HL-60 (cell line): Measurements from ENCODE around the gene IGHMBP2.
"Not testable (repeated sequence)": the region's sequence is repeated elsewhere in the genome, so short reads cannot be mapped to it uniquely, and the experiment has no call there.

Experiments used
- DNase-seq, 2 experiments: peaks; one replicate each; pipeline ENCODE4 v3.0.0-alpha.2; 2010 to 2020; ENCODE audit warnings: low read depth in 1 of 2, low spot score in 1 of 2
- H3K27ac ChIP-seq: fragments of 250-450 bp; sonication (Bioruptor Pico); replicated peaks from 2 replicates; pipeline ENCODE4 v1.5.1; 2020; ENCODE audit warnings: mild to moderate bottlenecking, moderate library complexity
- H3K27me3 ChIP-seq: fragments of 250-450 bp; sonication (Bioruptor Pico); 2 replicates; pipeline ENCODE4 v1.5.1; 2021; ENCODE audit warnings: mild to moderate bottlenecking, moderate library complexity; ENCODE audit not compliant: insufficient read depth, poor library complexity, severe bottlenecking
- H3K4me3 ChIP-seq: replicated peaks from 2 replicates; pipeline ENCODE4 v1.5.1; 2011; ENCODE audit warnings: mild to moderate bottlenecking, control low read depth, low read length; ENCODE audit not compliant: insufficient read depth
- CTCF ChIP-seq: IDR thresholded peaks from one replicate; pipeline ENCODE4 v1.5.1; 2011; ENCODE audit warnings: low read length, control low read depth, inconsistent platforms; ENCODE audit not compliant: insufficient read depth
- GABPA ChIP-seq: IDR thresholded peaks from 2 replicates; pipeline ENCODE4 v1.6.1; 2012; ENCODE audit warnings: low read depth
- POLR2AphosphoS5 ChIP-seq: IDR thresholded peaks from 2 replicates; pipeline ENCODE4 v1.6.1; 2012; ENCODE audit warnings: low read depth
- REST ChIP-seq: IDR thresholded peaks from 2 replicates; pipeline ENCODE4 v1.6.1; 2012; ENCODE audit warnings: low read depth; ENCODE audit not compliant: insufficient replicate concordance
- SPI1 ChIP-seq: IDR thresholded peaks from 2 replicates; pipeline ENCODE4 v1.6.1; 2012; ENCODE audit warnings: low read depth, mild to moderate bottlenecking, borderline replicate concordance

The IGHMBP2 gene

GRCh38 chr11:68968306-68969250, 64.9 kb downstream of the IGHMBP2 start:
- DNase-seq = no peak
- H3K4me3 ChIP-seq = no peak overlapping the region
- no peak overlapping the region for H3K27ac ChIP-seq
- no peaks in the 10 kb centered on the region for H3K27me3 ChIP-seq
- TF ChIP-seq POLR2AphosphoS5 = no peak
- TF ChIP-seq CTCF = no peak
- no peak for TF ChIP-seq SPI1
- no peak for TF ChIP-seq GABPA
- no peak for TF ChIP-seq REST

GRCh38 chr11:68969386-68969785, 65.7 kb downstream of the IGHMBP2 start:
- Histone ChIP-seq H3K27ac (no peak overlapping the region), H3K27me3 (no peaks in the 10 kb centered on the region), H3K4me3 (no peak overlapping the region)
- no peak for TF ChIP-seq GABPA
- DNase-seq = no peak

GRCh38 chr11:68970921-68971636, 67.4 kb downstream of the IGHMBP2 start:
- no peak overlapping the region for H3K4me3 ChIP-seq
- H3K27me3 ChIP-seq = no peaks in the 10 kb centered on the region
- TF ChIP-seq REST (no peak), SPI1 (no peak), CTCF (no peak), GABPA (no peak), POLR2AphosphoS5 (no peak)
- DNase-seq = no peak
- no peak overlapping the region for H3K27ac ChIP-seq

GRCh38 chr11:68973219-68973618, 69.5 kb downstream of the IGHMBP2 start:
- no peaks in the 10 kb centered on the region for H3K27me3 ChIP-seq
- no peak for DNase-seq
- no peak overlapping the region for H3K27ac ChIP-seq
- H3K4me3 ChIP-seq = no peak overlapping the region
- TF ChIP-seq SPI1 (no peak), POLR2AphosphoS5 (no peak), CTCF (no peak), REST (no peak), GABPA (no peak)

GRCh38 chr11:68973706-68974105, 70.0 kb downstream of the IGHMBP2 start:
- H3K27ac ChIP-seq, DNase-seq, H3K4me3 ChIP-seq, H3K27me3 ChIP-seq: not testable (repeated sequence)
